HEK293 (cell line): ENCODE data around the gene PAF1.
A peak's percentile ranks its signal among the peaks of the same experiment; 100 is the strongest.

Experiments used
- CTCF ChIA-PET: fragments of 350-600 bp; formaldehyde crosslinking; extraction: SDS; loops from one replicate; lab custom pipeline; 2021; ENCODE audit warnings: antibody characterized with exemption; lab: Yijun Ruan, JAX
- POLR2A ChIA-PET: fragments of 300-600 bp; formaldehyde crosslinking; extraction: SDS; loops from one replicate; lab custom pipeline; 2020; ENCODE audit warnings: antibody characterized with exemption, inconsistent platforms; lab: Yijun Ruan, JAX
- H3K27ac ChIP-seq: fragments of 200-500 bp; sonication (Bioruptor generic); 2 replicates; pipeline ENCODE4 v1.5.1; 2014; ENCODE audit warnings: low read depth, low read length, control low read depth, inconsistent platforms; ENCODE audit errors: extremely low read depth
- H3K36me3 ChIP-seq, 2 experiments: fragments of 200-500 bp in 1 of 2; sonication (Bioruptor generic) in 1 of 2; 1 replicate in 1 of 2; 2 replicates in 1 of 2; pipeline ENCODE4 v1.5.1; 2014 to 2017; ENCODE audit warnings: inconsistent platforms in 2 of 2, low read length in 2 of 2; ENCODE audit not compliant: control insufficient read depth in 2 of 2, insufficient read depth in 1 of 2
- H3K4me1 ChIP-seq: fragments of 200-500 bp; sonication (Bioruptor generic); 2 replicates; pipeline ENCODE4 v1.5.1; 2014; ENCODE audit warnings: mild to moderate bottlenecking, low read length, inconsistent platforms; ENCODE audit not compliant: control insufficient read depth, insufficient read depth
- H3K4me3 ChIP-seq: 2 replicates; pipeline ENCODE4 v1.5.1; 2011; ENCODE audit warnings: low read depth, mild to moderate bottlenecking, control low read depth, low read length, moderate library complexity
- H3K9me3 ChIP-seq: fragments of 200-500 bp; sonication (Bioruptor generic); 2 replicates; pipeline ENCODE4 v1.5.1; 2014; ENCODE audit warnings: low read depth, low read length, inconsistent platforms; ENCODE audit not compliant: control insufficient read depth, insufficient read depth
- EGR2 ChIP-seq: fragments of 450-650 bp; formaldehyde crosslinking; IDR thresholded peaks from 2 replicates; pipeline ENCODE4 v1.5.1; 2016; ENCODE audit warnings: low read depth, missing biosample characterization, missing genetic modification characterization
- GLI2 ChIP-seq: fragments of 450-650 bp; formaldehyde crosslinking; IDR thresholded peaks from 2 replicates; pipeline ENCODE4; 2017; ENCODE audit warnings: missing biosample characterization, missing genetic modification characterization, low read depth, borderline replicate concordance
- KLF1 ChIP-seq: fragments of 450-650 bp; formaldehyde crosslinking; IDR thresholded peaks from 2 replicates; pipeline ENCODE4 v1.5.1; 2016; ENCODE audit warnings: missing biosample characterization, missing genetic modification characterization
- KLF7 ChIP-seq: fragments of 450-650 bp; formaldehyde crosslinking; IDR thresholded peaks from 2 replicates; pipeline ENCODE4 v1.5.1; 2016; ENCODE audit warnings: missing biosample characterization, missing genetic modification characterization, borderline replicate concordance
- TRIM28 ChIP-seq: IDR thresholded peaks from 2 replicates; pipeline ENCODE4 v1.6.1; 2011; ENCODE audit warnings: low read length, control low read depth, borderline replicate concordance
- ZBTB21 ChIP-seq: fragments of 450-650 bp; formaldehyde crosslinking; IDR thresholded peaks from 2 replicates; pipeline ENCODE4 v1.5.1; 2017; ENCODE audit warnings: missing biosample characterization, missing genetic modification characterization
- ZBTB48 ChIP-seq: fragments of 450-650 bp; formaldehyde crosslinking; IDR thresholded peaks from 2 replicates; pipeline ENCODE4 v1.5.1; 2016; ENCODE audit warnings: missing biosample characterization, missing genetic modification characterization
- ZBTB8A ChIP-seq: fragments of 450-650 bp; formaldehyde crosslinking; IDR thresholded peaks from 2 replicates; pipeline ENCODE4 v1.5.1; 2016; ENCODE audit warnings: missing biosample characterization, missing genetic modification characterization
- ZFP41 ChIP-seq: fragments of 450-650 bp; formaldehyde crosslinking; IDR thresholded peaks from 2 replicates; pipeline ENCODE4 v1.5.1; 2016; ENCODE audit warnings: missing biosample characterization, missing genetic modification characterization, borderline replicate concordance
- ZNF214 ChIP-seq: fragments of 450-650 bp; formaldehyde crosslinking; IDR thresholded peaks from 2 replicates; pipeline ENCODE4 v1.5.1; 2017; ENCODE audit warnings: missing biosample characterization, mild to moderate bottlenecking, missing genetic modification characterization, borderline replicate concordance
- ZNF23 ChIP-seq: fragments of 450-650 bp; formaldehyde crosslinking; IDR thresholded peaks from 2 replicates; pipeline ENCODE4 v1.5.1; 2016; ENCODE audit warnings: missing biosample characterization, missing genetic modification characterization, borderline replicate concordance
- ZNF335 ChIP-seq: fragments of 450-650 bp; formaldehyde crosslinking; conservative IDR thresholded peaks from 2 replicates; pipeline ENCODE4 v1.5.1; 2016; ENCODE audit warnings: missing biosample characterization, missing genetic modification characterization
- ZNF544 ChIP-seq: fragments of 450-650 bp; formaldehyde crosslinking; IDR thresholded peaks from 2 replicates; pipeline ENCODE4 v1.5.0; 2017; ENCODE audit warnings: missing biosample characterization, missing genetic modification characterization
- ZNF623 ChIP-seq: fragments of 450-650 bp; formaldehyde crosslinking; IDR thresholded peaks from 2 replicates; pipeline ENCODE4 v1.5.1; 2016; ENCODE audit warnings: missing biosample characterization, missing genetic modification characterization
- ZNF843 ChIP-seq: fragments of 450-650 bp; formaldehyde crosslinking; IDR thresholded peaks from 2 replicates; pipeline ENCODE4 v1.5.1; 2016; ENCODE audit warnings: missing biosample characterization, missing genetic modification characterization
- TF ChIP-seq, protein P1 (sequence below): fragments of 450-650 bp; formaldehyde crosslinking; IDR thresholded peaks from 2 replicates; pipeline ENCODE4 v1.5.1; 2016; ENCODE audit warnings: missing biosample characterization, missing genetic modification characterization
- TF ChIP-seq, protein P2 (sequence below): fragments of 450-650 bp; formaldehyde crosslinking; IDR thresholded peaks from 2 replicates; pipeline ENCODE4 v1.5.1; 2016; ENCODE audit warnings: missing biosample characterization, missing genetic modification characterization
- TF ChIP-seq, protein P3 (sequence below): sonication (generic); formaldehyde crosslinking; IDR thresholded peaks from 2 replicates; pipeline ENCODE4 v1.8.1; 2022; ENCODE audit warnings: mild to moderate bottlenecking, moderate library complexity, missing genetic modification reagents
- TF ChIP-seq, protein P4 (sequence below): fragments of 450-650 bp; formaldehyde crosslinking; IDR thresholded peaks from 2 replicates; pipeline ENCODE4 v1.5.1; 2017; ENCODE audit warnings: missing biosample characterization, mild to moderate bottlenecking, missing genetic modification characterization, moderate library complexity
- TF ChIP-seq, protein P5 (sequence below): fragments of 450-650 bp; formaldehyde crosslinking; conservative IDR thresholded peaks from 2 replicates; pipeline ENCODE4 v1.5.1; 2016; ENCODE audit warnings: low read depth, missing biosample characterization, missing genetic modification characterization
- TF ChIP-seq, protein P6 (sequence below): fragments of 450-650 bp; formaldehyde crosslinking; IDR thresholded peaks from 2 replicates; pipeline ENCODE4 v1.5.1; 2016; ENCODE audit warnings: missing biosample characterization, missing genetic modification characterization, low read depth

Gene PAF1

DNA sequence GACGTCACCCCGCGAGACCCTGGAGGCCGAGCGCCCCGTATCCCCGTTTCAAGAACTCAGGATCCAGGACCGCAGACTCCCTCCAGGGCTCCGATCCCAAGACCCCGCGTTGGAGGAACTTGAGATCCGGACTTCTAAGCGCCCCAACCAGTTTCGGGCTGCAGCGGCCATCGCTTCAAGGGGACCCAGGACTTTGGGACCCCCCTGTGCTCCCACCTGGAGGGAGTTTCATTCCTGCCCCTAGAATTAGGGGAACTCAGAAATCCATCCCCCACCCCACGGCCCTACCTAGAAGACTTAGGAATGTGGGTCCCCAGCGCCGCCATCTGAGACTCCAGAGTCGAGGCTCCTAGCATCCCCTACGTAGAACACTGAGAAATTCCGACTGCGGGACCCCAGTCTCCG, 22.0 kb upstream of the PAF1 start (continued):
- TF ChIP-seq ZBTB48 (tag by site-specific recombination), result peak; percentile 76
- 0 out of 2 replicates have a peak, but pooled peaks have one; percentile 58 for TF ChIP-seq ZNF544 (tag by site-specific recombination)
- TF ChIP-seq ZNF335 (tag by site-specific recombination), result peak; percentile 65
- TF ChIP-seq, all 188 proteins: peak for 15

DNA sequence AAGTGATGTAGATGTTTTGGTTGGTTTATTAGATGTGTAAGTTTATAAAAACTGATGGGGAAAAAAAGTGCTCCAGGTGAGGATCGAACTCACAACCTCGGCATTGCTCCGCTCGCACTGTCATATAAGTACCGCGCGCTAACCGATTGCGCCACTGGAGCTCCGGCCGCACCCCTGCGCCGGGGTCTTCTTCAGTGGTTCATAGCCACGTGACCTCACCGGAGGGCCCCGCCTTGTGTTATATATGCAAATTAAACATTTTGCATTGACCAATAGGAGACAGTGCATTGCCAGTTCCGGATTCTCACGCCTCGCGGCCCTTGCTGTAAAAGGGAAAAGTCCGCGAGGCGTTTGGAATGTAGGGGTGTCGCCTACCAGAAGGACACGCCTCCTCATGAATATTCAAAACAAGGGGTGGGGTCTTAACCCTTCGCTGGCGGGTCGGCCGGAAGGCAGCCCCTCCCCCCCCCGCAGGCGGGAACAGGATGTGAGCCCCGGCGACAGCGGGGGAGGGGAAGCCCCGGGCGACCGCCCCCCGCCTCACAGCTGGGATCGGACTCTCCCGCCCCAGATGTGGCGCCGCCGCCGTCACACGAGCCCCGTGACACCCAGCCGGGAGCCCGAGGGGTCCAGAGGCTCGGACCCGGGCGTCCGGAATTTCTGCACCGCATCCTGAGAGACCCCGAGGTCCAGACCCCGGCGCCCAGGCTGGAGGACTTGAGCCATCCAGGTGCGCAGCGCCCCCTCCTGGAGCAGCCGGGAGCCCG, 21.4 kb upstream of the PAF1 start, which contains the start of gene PLEKHG2:
PLEKHG2 (plus strand) TSS at position 570 of the 767 bp plus-strand sequence. CDS start 1,418 bp downstream, outside the sequence.
- CTCF ChIA-PET, result interaction anchor here (0.5 to 2.4 kb wide), 45 partner anchors 9 to 436 kb away, joined by 3 to 144 read pairs (median 5); partner anchors contain the start of genes EID2B, FBXO17, GMFG and MED29
- Histone ChIP-seq H3K4me3 (peak within 1 kb of the TSS; percentile 69), H3K4me1 (peaks cover 38% of the 10 kb centered on the region), H3K27ac (peak within 1 kb of the TSS; percentile 91), H3K36me3 (peaks cover 21 to 25% of the 10 kb centered on the region in 2 experiments; a peak in 2 of 3 replicates), H3K9me3 (no peaks in the 10 kb centered on the region)
- POLR2A ChIA-PET, result interaction anchor here (0.5 to 2.4 kb wide), 10 partner anchors 9 to 503 kb away, joined by 3 to 57 read pairs (median 6); partner anchors contain the start of genes MED29, PAF1, RPS16 and SAMD4B
- TF ChIP-seq GLI2 (tag by site-specific recombination), result no peak; the same call in 1 of the 2 replicates
- TF ChIP-seq ZBTB8A (tag by site-specific recombination), result peak; percentile 82
- TF ChIP-seq, protein P1, sequence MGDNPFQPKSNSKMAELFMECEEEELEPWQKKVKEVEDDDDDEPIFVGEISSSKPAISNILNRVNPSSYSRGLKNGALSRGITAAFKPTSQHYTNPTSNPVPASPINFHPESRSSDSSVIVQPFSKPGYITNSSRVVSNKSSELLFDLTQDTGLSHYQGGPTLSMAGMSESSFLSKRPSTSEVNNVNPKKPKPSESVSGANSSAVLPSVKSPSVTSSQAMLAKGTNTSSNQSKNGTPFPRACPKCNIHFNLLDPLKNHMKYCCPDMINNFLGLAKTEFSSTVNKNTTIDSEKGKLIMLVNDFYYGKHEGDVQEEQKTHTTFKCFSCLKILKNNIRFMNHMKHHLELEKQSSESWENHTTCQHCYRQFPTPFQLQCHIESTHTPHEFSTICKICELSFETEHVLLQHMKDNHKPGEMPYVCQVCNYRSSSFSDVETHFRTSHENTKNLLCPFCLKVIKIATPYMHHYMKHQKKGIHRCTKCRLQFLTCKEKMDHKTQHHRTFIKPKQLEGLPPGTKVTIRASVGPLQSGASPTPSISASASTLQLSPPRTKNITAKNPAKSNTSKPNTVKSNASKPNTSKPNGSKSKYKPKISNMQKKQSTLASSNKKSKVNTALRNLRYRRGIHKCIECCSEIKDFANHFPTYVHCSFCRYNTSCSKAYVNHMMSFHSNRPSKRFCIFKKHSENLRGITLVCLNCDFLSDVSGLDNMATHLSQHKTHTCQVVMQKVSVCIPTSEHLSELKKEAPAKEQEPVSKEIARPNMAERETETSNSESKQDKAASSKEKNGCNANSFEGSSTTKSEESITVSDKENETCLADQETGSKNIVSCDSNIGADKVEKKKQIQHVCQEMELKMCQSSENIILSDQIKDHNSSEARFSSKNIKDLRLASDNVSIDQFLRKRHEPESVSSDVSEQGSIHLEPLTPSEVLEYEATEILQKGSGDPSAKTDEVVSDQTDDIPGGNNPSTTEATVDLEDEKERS (tag by site-specific recombination), result 0 out of 2 replicates have a peak, but pooled peaks have one; percentile 80
- TF ChIP-seq EGR2 (tag by site-specific recombination), result peak; percentile 92
- TF ChIP-seq ZBTB21, result peak; percentile 83
- peak; percentile 79 for TF ChIP-seq ZNF843 (tag by site-specific recombination)
- TF ChIP-seq ZFP41 (tag by site-specific recombination), result no peak
- TF ChIP-seq KLF7 (tag by site-specific recombination), result peak; percentile 87
- no peak for TF ChIP-seq ZNF23 (tag by site-specific recombination)
- peak; percentile 78 for TF ChIP-seq KLF1
- no peak for TF ChIP-seq ZNF214 (tag by site-specific recombination)
- TF ChIP-seq, protein P2, sequence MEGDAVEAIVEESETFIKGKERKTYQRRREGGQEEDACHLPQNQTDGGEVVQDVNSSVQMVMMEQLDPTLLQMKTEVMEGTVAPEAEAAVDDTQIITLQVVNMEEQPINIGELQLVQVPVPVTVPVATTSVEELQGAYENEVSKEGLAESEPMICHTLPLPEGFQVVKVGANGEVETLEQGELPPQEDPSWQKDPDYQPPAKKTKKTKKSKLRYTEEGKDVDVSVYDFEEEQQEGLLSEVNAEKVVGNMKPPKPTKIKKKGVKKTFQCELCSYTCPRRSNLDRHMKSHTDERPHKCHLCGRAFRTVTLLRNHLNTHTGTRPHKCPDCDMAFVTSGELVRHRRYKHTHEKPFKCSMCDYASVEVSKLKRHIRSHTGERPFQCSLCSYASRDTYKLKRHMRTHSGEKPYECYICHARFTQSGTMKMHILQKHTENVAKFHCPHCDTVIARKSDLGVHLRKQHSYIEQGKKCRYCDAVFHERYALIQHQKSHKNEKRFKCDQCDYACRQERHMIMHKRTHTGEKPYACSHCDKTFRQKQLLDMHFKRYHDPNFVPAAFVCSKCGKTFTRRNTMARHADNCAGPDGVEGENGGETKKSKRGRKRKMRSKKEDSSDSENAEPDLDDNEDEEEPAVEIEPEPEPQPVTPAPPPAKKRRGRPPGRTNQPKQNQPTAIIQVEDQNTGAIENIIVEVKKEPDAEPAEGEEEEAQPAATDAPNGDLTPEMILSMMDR, result peak; percentile 99
- TF ChIP-seq, protein P3, sequence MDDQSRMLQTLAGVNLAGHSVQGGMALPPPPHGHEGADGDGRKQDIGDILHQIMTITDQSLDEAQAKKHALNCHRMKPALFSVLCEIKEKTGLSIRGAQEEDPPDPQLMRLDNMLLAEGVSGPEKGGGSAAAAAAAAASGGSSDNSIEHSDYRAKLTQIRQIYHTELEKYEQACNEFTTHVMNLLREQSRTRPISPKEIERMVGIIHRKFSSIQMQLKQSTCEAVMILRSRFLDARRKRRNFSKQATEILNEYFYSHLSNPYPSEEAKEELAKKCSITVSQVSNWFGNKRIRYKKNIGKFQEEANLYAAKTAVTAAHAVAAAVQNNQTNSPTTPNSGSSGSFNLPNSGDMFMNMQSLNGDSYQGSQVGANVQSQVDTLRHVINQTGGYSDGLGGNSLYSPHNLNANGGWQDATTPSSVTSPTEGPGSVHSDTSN (CRISPR knock-in tag), result no peak
- TF ChIP-seq, protein P4, sequence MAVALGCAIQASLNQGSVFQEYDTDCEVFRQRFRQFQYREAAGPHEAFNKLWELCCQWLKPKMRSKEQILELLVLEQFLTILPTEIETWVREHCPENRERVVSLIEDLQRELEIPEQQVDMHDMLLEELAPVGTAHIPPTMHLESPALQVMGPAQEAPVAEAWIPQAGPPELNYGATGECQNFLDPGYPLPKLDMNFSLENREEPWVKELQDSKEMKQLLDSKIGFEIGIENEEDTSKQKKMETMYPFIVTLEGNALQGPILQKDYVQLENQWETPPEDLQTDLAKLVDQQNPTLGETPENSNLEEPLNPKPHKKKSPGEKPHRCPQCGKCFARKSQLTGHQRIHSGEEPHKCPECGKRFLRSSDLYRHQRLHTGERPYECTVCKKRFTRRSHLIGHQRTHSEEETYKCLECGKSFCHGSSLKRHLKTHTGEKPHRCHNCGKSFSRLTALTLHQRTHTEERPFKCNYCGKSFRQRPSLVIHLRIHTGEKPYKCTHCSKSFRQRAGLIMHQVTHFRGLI, result peak; percentile 89
- TF ChIP-seq ZNF623, result peak; percentile 70
- TF ChIP-seq, protein P5, sequence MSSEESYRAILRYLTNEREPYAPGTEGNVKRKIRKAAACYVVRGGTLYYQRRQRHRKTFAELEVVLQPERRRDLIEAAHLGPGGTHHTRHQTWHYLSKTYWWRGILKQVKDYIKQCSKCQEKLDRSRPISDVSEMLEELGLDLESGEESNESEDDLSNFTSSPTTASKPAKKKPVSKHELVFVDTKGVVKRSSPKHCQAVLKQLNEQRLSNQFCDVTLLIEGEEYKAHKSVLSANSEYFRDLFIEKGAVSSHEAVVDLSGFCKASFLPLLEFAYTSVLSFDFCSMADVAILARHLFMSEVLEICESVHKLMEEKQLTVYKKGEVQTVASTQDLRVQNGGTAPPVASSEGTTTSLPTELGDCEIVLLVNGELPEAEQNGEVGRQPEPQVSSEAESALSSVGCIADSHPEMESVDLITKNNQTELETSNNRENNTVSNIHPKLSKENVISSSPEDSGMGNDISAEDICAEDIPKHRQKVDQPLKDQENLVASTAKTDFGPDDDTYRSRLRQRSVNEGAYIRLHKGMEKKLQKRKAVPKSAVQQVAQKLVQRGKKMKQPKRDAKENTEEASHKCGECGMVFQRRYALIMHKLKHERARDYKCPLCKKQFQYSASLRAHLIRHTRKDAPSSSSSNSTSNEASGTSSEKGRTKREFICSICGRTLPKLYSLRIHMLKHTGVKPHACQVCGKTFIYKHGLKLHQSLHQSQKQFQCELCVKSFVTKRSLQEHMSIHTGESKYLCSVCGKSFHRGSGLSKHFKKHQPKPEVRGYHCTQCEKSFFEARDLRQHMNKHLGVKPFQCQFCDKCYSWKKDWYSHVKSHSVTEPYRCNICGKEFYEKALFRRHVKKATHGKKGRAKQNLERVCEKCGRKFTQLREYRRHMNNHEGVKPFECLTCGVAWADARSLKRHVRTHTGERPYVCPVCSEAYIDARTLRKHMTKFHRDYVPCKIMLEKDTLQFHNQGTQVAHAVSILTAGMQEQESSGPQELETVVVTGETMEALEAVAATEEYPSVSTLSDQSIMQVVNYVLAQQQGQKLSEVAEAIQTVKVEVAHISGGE (tag by site-specific recombination), result peak; percentile 90
- TF ChIP-seq, protein P6, sequence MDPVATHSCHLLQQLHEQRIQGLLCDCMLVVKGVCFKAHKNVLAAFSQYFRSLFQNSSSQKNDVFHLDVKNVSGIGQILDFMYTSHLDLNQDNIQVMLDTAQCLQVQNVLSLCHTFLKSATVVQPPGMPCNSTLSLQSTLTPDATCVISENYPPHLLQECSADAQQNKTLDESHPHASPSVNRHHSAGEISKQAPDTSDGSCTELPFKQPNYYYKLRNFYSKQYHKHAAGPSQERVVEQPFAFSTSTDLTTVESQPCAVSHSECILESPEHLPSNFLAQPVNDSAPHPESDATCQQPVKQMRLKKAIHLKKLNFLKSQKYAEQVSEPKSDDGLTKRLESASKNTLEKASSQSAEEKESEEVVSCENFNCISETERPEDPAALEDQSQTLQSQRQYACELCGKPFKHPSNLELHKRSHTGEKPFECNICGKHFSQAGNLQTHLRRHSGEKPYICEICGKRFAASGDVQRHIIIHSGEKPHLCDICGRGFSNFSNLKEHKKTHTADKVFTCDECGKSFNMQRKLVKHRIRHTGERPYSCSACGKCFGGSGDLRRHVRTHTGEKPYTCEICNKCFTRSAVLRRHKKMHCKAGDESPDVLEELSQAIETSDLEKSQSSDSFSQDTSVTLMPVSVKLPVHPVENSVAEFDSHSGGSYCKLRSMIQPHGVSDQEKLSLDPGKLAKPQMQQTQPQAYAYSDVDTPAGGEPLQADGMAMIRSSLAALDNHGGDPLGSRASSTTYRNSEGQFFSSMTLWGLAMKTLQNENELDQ (tag by site-specific recombination), result no peak
- no peak for TF ChIP-seq TRIM28
